A549 treated with AZD9567 at 1 μM for 4 hours (cell line): Measurements from ENCODE around the gene TTC5. TPM values are rescaled to one million over a fixed set of nuclear protein-coding genes. Genes with fewer than 3 reads are reported as not detected.

Experiments used
- total RNA-seq: library from RNA; stranded (reverse); fragments of 200-300 nt; extraction: Qiagen RNA extraction; gene quantifications from 5 replicates; pipeline ENCODE4 v1.2.3, GENCODE V29; 2022; ENCODE audit not compliant: insufficient read depth

The TTC5 gene, protein sequence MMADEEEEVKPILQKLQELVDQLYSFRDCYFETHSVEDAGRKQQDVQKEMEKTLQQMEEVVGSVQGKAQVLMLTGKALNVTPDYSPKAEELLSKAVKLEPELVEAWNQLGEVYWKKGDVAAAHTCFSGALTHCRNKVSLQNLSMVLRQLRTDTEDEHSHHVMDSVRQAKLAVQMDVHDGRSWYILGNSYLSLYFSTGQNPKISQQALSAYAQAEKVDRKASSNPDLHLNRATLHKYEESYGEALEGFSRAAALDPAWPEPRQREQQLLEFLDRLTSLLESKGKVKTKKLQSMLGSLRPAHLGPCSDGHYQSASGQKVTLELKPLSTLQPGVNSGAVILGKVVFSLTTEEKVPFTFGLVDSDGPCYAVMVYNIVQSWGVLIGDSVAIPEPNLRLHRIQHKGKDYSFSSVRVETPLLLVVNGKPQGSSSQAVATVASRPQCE
- total RNA-seq: 14.7 to 19.0 TPM (median 17.6 TPM) in 5 replicates

DNA sequence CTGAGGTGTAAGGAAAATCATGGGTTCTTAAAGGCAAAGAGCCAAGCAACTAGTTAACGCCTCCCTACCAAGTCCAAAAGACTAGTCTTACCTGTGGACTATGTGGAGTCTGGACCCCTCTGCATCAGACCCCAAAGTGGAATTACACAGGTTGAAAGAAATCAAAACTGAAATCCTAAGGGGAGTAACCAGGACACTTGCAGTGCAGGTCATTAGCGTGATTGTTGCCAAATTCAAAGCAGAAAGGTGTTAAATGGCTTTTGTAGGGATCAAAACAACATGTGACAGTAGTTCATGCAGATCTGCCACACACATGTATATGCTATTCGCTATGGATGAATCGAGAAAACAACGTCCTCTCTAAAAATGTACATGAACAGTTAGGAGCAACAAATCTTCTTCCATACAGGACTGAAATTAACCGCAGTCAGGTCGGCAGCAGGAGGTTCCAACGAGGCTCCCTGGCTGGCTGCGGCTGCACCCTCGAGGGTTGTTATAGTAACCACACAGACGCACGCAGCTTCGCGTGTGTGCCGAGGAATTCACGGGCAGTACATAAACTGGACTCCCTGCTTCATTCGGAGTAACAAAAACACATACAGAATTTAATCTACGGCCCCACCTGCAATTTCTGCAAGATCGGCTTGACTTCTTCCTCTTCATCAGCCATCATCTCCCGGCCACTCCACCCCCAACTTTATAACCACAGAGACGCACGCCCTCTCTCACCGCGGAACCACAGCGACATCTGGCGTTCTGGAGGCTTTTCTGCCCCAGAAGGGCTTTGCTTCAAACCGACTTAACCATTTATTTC, at the start of gene TTC5:
Gene TTC5 (minus strand): TSS at position 687 of the 814 bp plus-strand sequence. CDS start 14 bp downstream, at position 673.

GRCh38 chr14:20343092-20343861, 37.5 kb upstream of the TTC5 start, which contains the start of gene PARP2:
PARP2 (plus strand) TSS chr14:20343635; CDS start chr14:20343642, 7 bp downstream.

DNA sequence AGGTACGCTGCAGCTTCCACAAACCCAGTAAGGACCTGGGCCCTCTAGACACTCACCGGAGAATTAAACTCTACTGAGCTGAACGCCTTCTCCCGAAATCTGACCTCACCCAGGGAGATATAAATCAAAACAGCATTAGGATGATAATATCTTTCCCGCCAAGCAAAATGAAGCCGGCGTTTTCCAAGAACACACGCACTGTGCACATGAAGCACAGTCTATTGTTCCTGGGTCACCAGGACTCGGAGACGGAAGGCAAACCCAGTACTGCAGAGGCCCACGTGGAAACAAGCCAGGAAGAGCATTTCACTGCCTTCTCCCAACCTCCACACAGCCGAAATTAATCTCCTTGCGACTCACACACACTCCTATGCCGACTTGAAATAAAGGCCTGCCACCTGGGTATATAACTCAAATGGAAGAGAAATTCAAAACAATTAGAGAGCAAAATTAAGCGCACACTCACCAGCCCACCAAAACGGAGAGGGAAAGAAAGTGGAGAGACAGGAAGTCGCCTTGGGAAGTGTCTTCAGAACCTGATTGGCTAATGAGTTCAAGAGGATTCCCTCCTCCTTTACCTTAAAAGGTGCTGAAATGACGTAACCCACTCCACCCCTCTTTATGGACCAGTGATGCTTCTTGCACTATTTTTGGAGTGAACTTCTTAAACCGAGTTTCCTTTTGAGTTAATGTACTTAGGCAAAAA, 27.2 kb upstream of the TTC5 start, which contains the start of gene CCNB1IP1:
Gene CCNB1IP1 (minus strand): TSS at position 492 of the 706 bp plus-strand sequence. CDS start 16,756 bp downstream, outside the sequence.

Other genes starting within 250 kb of the TTC5 start
- not detected in 5 replicates for gene OR4L1, start 245.9 kb downstream of the TTC5 start, total RNA-seq
- gene OR4K17, start 195.2 kb downstream of the TTC5 start, total RNA-seq: not detected in 5 replicates
- gene OR4N5, start 167.1 kb downstream of the TTC5 start, total RNA-seq: not detected in 5 replicates
- not detected in 5 replicates for gene OR11G2, start 115.1 kb downstream of the TTC5 start, total RNA-seq
- gene OR11H6, start 82.2 kb downstream of the TTC5 start, total RNA-seq: not detected in 5 replicates
- not detected in 5 replicates for gene OR11H7, start 77.0 kb downstream of the TTC5 start, total RNA-seq
- gene OR11H4, start 66.7 kb downstream of the TTC5 start, total RNA-seq: not detected in 5 replicates
- 38.0 to 53.1 TPM (median 41.0 TPM) in 5 replicates for gene CCNB1IP1, start 27.3 kb upstream of the TTC5 start, total RNA-seq
- 15.1 to 20.1 TPM (median 18.4 TPM) in 5 replicates for gene PARP2, start 37.7 kb upstream of the TTC5 start, total RNA-seq
- gene TEP1, start 107.5 kb upstream of the TTC5 start, total RNA-seq: 11.3 to 19.3 TPM (median 12.7 TPM) in 5 replicates
- 0.02 TPM in 2 of 5 replicates, not detected in the others for gene KLHL33, start 130.2 kb upstream of the TTC5 start, total RNA-seq
- gene OSGEP, start 148.9 kb upstream of the TTC5 start, total RNA-seq: 24.3 to 28.5 TPM (median 26.1 TPM) in 5 replicates
- gene APEX1, start 149.3 kb upstream of the TTC5 start, total RNA-seq: 257 to 270 TPM (median 258 TPM) in 5 replicates
- 31.9 to 36.5 TPM (median 36.1 TPM) in 5 replicates for gene PIP4P1, start 155.5 kb upstream of the TTC5 start, total RNA-seq
- gene PNP, start 163.5 kb upstream of the TTC5 start, total RNA-seq: 148 to 170 TPM (median 154 TPM) in 5 replicates
- 0.20 to 0.41 TPM (median 0.34 TPM) in 4 of 5 replicates, not detected in the other for gene RNASE10, start 199.6 kb upstream of the TTC5 start, total RNA-seq